GM23248 (cell line): ENCODE measurements around the gene MCF2L.
"Not testable (repeated sequence)": the region's sequence is repeated elsewhere in the genome, so short reads cannot be mapped to it uniquely, and the experiment has no call there.

Experiments
- EZH2 ChIP-seq: fragments of 200-600 bp; sonication (generic); IDR thresholded peaks from 2 replicates; pipeline ENCODE4 v1.6.1; 2018; ENCODE audit warnings: antibody characterized with exemption, mild to moderate bottlenecking; ENCODE audit not compliant: insufficient read depth, poor library complexity, severe bottlenecking
- EZH2phosphoT487 ChIP-seq: fragments of 200-600 bp; sonication (generic); IDR thresholded peaks from 2 replicates; pipeline ENCODE4 v1.6.1; 2018; ENCODE audit warnings: antibody characterized with exemption, moderate library complexity, mild to moderate bottlenecking, low read depth; ENCODE audit not compliant: insufficient read depth

DNA sequence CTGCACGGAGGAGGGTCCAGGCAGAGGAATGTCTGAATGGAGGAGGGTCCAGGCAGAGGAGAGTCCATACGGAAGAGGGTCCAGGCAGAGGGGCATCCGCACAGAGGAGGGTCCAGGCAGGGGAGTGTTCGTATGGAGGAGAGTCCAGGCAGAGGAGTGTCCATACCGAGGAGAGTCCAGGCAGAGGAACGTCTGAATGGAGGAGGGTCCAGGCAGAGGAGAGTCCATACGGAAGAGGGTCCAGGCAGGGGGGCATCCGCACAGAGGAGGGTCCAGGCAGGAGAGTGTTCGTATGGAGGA, 110.7 kb downstream of the MCF2L start:
- TF ChIP-seq EZH2phosphoT487, EZH2: not testable (repeated sequence)
